Measurements from ENCODE around the gene RGS10.

The RGS10 gene

DNA sequence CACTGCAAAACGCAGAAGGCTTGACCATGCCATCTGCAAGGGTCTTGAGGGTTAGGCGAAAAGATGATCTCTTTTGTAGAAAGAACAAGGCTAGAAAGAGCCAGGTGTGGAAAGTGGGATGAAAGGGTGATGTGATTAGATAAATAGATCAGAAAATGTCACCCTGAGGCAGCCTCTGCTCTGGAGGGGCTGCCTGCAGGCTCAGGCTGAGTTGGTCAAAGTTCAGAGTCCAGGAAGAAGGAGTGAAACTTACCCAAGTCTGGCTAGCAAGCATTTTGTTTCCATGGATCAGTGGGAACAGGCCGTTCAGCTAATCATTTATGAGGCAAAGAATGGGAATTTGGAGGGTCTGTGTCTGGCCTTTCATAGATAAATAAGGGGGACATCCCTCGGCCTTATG, 79.7 kb downstream of the RGS10 start:
- Histone ChIP-seq H3K4me1 (ENCODE audit: control insufficient read depth, insufficient read depth, low read length) (no peaks in the 10 kb centered on the region), H3K9me3 (ENCODE audit: control insufficient read depth, insufficient read depth, low read depth, low read length) (no peaks in the 10 kb centered on the region)
- CTCF ChIA-PET: interaction anchor here (0.5 to 0.7 kb wide), 2 partner anchors 13 to 174 kb away, joined by 3 read pairs; no protein-coding TSS in a partner anchor

DNA sequence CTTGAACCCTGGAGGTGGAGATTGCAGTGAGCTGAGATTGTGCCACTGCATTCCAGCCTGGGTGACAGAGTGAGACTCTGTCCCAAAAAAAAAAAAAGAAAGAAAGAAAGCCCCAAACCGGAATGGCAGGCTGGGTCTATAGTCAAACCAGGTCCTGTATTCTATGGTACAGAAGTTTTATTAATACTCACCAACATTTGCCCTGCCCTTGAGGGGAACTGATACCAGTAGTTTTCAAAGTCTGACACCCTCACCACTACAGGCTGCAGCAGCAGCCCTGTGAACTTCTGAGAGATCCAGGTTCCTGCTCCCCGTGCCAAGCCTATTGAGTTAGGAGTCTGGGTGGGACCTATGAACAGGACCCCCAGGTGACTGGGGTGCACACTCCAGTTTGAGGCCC, 80.6 kb downstream of the RGS10 start:
- H3K4me1 ChIP-seq (ENCODE audit: control insufficient read depth, insufficient read depth, low read length): no peaks in the 10 kb centered on the region
- H3K4me3 ChIP-seq (ENCODE audit: low read depth, low read length): no peak overlapping the region
- TF ChIP-seq, protein P1, sequence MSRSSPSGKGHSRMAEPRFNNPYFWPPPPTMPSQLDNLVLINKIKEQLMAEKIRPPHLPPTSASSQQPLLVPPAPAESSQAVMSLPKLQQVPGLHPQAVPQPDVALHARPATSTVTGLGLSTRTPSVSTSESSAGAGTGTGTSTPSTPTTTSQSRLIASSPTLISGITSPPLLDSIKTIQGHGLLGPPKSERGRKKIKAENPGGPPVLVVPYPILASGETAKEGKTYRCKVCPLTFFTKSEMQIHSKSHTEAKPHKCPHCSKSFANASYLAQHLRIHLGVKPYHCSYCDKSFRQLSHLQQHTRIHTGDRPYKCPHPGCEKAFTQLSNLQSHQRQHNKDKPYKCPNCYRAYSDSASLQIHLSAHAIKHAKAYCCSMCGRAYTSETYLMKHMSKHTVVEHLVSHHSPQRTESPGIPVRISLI (tag by site-specific recombination; IDR thresholded peaks at IDR 0.05): no peak
- TF ChIP-seq ZNF416 (tag by site-specific recombination; IDR thresholded peaks at IDR 0.05) (no peak), REPIN1 (tag by site-specific recombination; IDR thresholded peaks at IDR 0.05; ENCODE audit: low read depth) (no peak), EGR2 (tag by site-specific recombination; IDR thresholded peaks at IDR 0.05; ENCODE audit: low read depth) (no peak), ZNF585B (tag by site-specific recombination; IDR thresholded peaks at IDR 0.05) (no peak), ZNF335 (tag by site-specific recombination; conservative IDR thresholded peaks at IDR 0.05) (no peak), ZNF292 (tag by site-specific recombination; IDR thresholded peaks at IDR 0.05; ENCODE audit: borderline replicate concordance, low read depth) (no peak), ZNF830 (tag by site-specific recombination; IDR thresholded peaks at IDR 0.05; ENCODE audit: low read depth) (no peak), ZNF571 (tag by site-specific recombination; IDR thresholded peaks at IDR 0.05) (no peak), ZNF473 (tag by site-specific recombination; IDR thresholded peaks at IDR 0.05) (no peak)
- TF ChIP-seq, protein P2, sequence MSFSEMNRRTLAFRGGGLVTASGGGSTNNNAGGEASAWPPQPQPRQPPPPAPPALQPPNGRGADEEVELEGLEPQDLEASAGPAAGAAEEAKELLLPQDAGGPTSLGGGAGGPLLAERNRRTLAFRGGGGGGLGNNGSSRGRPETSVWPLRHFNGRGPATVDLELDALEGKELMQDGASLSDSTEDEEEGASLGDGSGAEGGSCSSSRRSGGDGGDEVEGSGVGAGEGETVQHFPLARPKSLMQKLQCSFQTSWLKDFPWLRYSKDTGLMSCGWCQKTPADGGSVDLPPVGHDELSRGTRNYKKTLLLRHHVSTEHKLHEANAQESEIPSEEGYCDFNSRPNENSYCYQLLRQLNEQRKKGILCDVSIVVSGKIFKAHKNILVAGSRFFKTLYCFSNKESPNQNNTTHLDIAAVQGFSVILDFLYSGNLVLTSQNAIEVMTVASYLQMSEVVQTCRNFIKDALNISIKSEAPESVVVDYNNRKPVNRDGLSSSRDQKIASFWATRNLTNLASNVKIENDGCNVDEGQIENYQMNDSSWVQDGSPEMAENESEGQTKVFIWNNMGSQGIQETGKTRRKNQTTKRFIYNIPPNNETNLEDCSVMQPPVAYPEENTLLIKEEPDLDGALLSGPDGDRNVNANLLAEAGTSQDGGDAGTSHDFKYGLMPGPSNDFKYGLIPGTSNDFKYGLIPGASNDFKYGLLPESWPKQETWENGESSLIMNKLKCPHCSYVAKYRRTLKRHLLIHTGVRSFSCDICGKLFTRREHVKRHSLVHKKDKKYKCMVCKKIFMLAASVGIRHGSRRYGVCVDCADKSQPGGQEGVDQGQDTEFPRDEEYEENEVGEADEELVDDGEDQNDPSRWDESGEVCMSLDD (tag by site-specific recombination; IDR thresholded peaks at IDR 0.05): no peak
- TF ChIP-seq, protein P3, sequence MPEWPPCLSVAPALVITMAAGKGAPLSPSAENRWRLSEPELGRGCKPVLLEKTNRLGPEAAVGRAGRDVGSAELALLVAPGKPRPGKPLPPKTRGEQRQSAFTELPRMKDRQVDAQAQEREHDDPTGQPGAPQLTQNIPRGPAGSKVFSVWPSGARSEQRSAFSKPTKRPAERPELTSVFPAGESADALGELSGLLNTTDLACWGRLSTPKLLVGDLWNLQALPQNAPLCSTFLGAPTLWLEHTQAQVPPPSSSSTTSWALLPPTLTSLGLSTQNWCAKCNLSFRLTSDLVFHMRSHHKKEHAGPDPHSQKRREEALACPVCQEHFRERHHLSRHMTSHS (tag by site-specific recombination; IDR thresholded peaks at IDR 0.05): no peak
- TF ChIP-seq, protein P4, sequence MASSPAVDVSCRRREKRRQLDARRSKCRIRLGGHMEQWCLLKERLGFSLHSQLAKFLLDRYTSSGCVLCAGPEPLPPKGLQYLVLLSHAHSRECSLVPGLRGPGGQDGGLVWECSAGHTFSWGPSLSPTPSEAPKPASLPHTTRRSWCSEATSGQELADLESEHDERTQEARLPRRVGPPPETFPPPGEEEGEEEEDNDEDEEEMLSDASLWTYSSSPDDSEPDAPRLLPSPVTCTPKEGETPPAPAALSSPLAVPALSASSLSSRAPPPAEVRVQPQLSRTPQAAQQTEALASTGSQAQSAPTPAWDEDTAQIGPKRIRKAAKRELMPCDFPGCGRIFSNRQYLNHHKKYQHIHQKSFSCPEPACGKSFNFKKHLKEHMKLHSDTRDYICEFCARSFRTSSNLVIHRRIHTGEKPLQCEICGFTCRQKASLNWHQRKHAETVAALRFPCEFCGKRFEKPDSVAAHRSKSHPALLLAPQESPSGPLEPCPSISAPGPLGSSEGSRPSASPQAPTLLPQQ (tag by site-specific recombination; IDR thresholded peaks at IDR 0.05): no peak
- POLR2A ChIA-PET: no interaction called here
- no peak overlapping the region for H3K27ac ChIP-seq (ENCODE audit: extremely low read depth, low read depth, low read length)
- H3K9me3 ChIP-seq (ENCODE audit: control insufficient read depth, insufficient read depth, low read depth, low read length): no peaks in the 10 kb centered on the region
- CTCF ChIA-PET: no interaction called here
- H3K36me3 ChIP-seq (ENCODE audit: control insufficient read depth in 2 of 2, insufficient read depth in 1 of 2, low read length in 2 of 2): no peaks in the 10 kb centered on the region

More for the DNA sequence above, 79.7 kb downstream of the RGS10 start:
- POLR2A ChIA-PET: no interaction called here
- Histone ChIP-seq H3K4me3 (ENCODE audit: low read depth, low read length) (no peak overlapping the region), H3K36me3 (ENCODE audit: control insufficient read depth in 2 of 2, insufficient read depth in 1 of 2, low read length in 2 of 2) (no peaks in the 10 kb centered on the region), H3K27ac (ENCODE audit: extremely low read depth, low read depth, low read length) (no peak overlapping the region)
- no peak for TF ChIP-seq OSR2 (tag by site-specific recombination; IDR thresholded peaks at IDR 0.05)
- no peak for TF ChIP-seq ZNF510 (tag by site-specific recombination; IDR thresholded peaks at IDR 0.05; ENCODE audit: insufficient replicate concordance)
- TF ChIP-seq ZNF837 (tag by site-specific recombination; IDR thresholded peaks at IDR 0.05): no peak
- TF ChIP-seq ZNF707 (tag by site-specific recombination; IDR thresholded peaks at IDR 0.05): no peak
- TF ChIP-seq, protein P5, sequence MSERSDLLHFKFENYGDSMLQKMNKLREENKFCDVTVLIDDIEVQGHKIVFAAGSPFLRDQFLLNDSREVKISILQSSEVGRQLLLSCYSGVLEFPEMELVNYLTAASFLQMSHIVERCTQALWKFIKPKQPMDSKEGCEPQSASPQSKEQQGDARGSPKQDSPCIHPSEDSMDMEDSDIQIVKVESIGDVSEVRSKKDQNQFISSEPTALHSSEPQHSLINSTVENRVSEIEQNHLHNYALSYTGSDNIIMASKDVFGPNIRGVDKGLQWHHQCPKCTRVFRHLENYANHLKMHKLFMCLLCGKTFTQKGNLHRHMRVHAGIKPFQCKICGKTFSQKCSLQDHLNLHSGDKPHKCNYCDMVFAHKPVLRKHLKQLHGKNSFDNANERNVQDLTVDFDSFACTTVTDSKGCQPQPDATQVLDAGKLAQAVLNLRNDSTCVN (tag by site-specific recombination; optimal IDR thresholded peaks at IDR 0.05): no peak
- TF ChIP-seq IKZF3 (tag by site-specific recombination; IDR thresholded peaks at IDR 0.05): no peak
- TF ChIP-seq ZNF354C (tag by site-specific recombination; IDR thresholded peaks at IDR 0.05; ENCODE audit: borderline replicate concordance, low read depth): no peak
- no peak for TF ChIP-seq ZNF391 (tag by site-specific recombination; IDR thresholded peaks at IDR 0.05; ENCODE audit: borderline replicate concordance, low read depth)
- TF ChIP-seq ZNF311 (tag by site-specific recombination; IDR thresholded peaks at IDR 0.05; ENCODE audit: borderline replicate concordance): no peak
- TF ChIP-seq KLF7 (tag by site-specific recombination; IDR thresholded peaks at IDR 0.05; ENCODE audit: borderline replicate concordance): no peak

Measured in HEK293 (cell line).